ENCODE measurements around the gene DDX51. TPM values are rescaled to one million over a fixed set of nuclear protein-coding genes. Genes with fewer than 3 reads are reported as not detected.

The DDX51 gene
- total and polyA plus RNA-seq, 2 of the 13 experiments (the other 11 are each of a cell fraction or from before 2014, with no cell fraction given), result 10.1 TPM

GRCh38 chr12:132154941-132155770 lies 11.0 kb upstream of the DDX51 start:
- Histone ChIP-seq H3K79me2 (ENCODE audit: insufficient read depth, low read length) (no peaks in the 10 kb centered on the region), H3K36me3 (replicated peaks in 1 of 2; ENCODE audit: control insufficient read depth in 1 of 2, insufficient read depth in 2 of 2, low read length in 2 of 2) (peaks cover 0 to 2% of the 10 kb centered on the region in 2 experiments; a peak in 2 of 5 replicates), H2AFZ (ENCODE audit: low read length) (no peak overlapping the region), H3K4me2 (ENCODE audit: low read depth, low read length) (no peak overlapping the region), H3K4me3 (replicated peaks in 1 of 3; ENCODE audit: insufficient read depth in 1 of 3, low read depth in 2 of 3, low read length in 3 of 3) (no peak overlapping the region), H3K4me1 (ENCODE audit: insufficient read depth, low read length) (peaks cover 14% of the 10 kb centered on the region), H4K20me1 (ENCODE audit: insufficient read depth, low read length) (peaks cover 3% of the 10 kb centered on the region; the same call in 1 of the 2 replicates), H3K27ac (ENCODE audit: extremely low read length, insufficient read depth, low read length) (no peak overlapping the region), H3K9ac (ENCODE audit: insufficient read depth, low read depth, low read length) (no peak overlapping the region), H3K27me3 (ENCODE audit: control insufficient read depth in 1 of 2, insufficient read depth in 2 of 2, low read length in 2 of 2) (no peaks in the 10 kb centered on the region), H3K9me3 (ENCODE audit: low read length) (no peaks in the 10 kb centered on the region)
- DNase-seq (ENCODE audit: low spot score) (no peak), ATAC-seq (peak; percentile 6; the same call in 2 of the 3 replicates), FAIRE-seq (peak; percentile 72)
- in situ Hi-C loops (cut with HindIII; ENCODE audit: extremely low pct_ligation_motif_present, low pct_unique_long_range_greater_than_20kb) (no loop called here), intact Hi-C loops (cut with micrococcal nuclease; ENCODE audit: unreplicated experiment) (loop anchor here (2.0 kb wide), 2 partner anchors 64 to 260 kb away; no protein-coding TSS in a partner anchor)
- 76% methylated on average over 29 of the region's 51 CpGs for WGBS (ENCODE audit: low lambda C conversion rate)
- ChIA-PET CTCF (ENCODE audit: low intra/inter-chr PET ratio, low total read pairs) (interaction anchor here (0.9 to 3.3 kb wide), 2 partner anchors 11 to 64 kb away, joined by 3 to 31 read pairs; partner anchors contain the start of genes DDX51 and NOC4L), POLR2A (no interaction called here)
- no TSS peak for BruUV-seq (replicated peaks)
- TF ChIP-seq NPAS2 (CRISPR knock-in tag; IDR thresholded peaks at IDR 0.05; ENCODE audit: borderline replicate concordance) (no peak), REXO4 (CRISPR knock-in tag; IDR thresholded peaks at IDR 0.05; ENCODE audit: borderline replicate concordance) (no peak), ONECUT2 (CRISPR knock-in tag; IDR thresholded peaks at IDR 0.05) (no peak), ATF3 (CRISPR knock-in tag; IDR thresholded peaks at IDR 0.05) (no peak), RXRA (CRISPR knock-in tag; IDR thresholded peaks at IDR 0.05) (0 out of 2 replicates have a peak, but pooled peaks have one; percentile 26), ZNF253 (CRISPR knock-in tag; IDR thresholded peaks at IDR 0.05; ENCODE audit: borderline replicate concordance) (no peak), ZBTB14 (CRISPR knock-in tag; IDR thresholded peaks at IDR 0.05) (no peak), ZNF549 (CRISPR knock-in tag; IDR thresholded peaks at IDR 0.05) (no peak), ZNF629 (CRISPR knock-in tag; conservative IDR thresholded peaks at IDR 0.05) (0 out of 2 replicates have a peak, but pooled peaks have one; percentile 32), STAG1 (CRISPR knock-in tag; IDR thresholded peaks at IDR 0.05) (no peak), SAP130 (CRISPR knock-in tag; IDR thresholded peaks at IDR 0.05; ENCODE audit: low read depth) (no peak), ZNF263 (CRISPR knock-in tag; IDR thresholded peaks at IDR 0.05) (no peak)
- TF ChIP-seq, protein P1, sequence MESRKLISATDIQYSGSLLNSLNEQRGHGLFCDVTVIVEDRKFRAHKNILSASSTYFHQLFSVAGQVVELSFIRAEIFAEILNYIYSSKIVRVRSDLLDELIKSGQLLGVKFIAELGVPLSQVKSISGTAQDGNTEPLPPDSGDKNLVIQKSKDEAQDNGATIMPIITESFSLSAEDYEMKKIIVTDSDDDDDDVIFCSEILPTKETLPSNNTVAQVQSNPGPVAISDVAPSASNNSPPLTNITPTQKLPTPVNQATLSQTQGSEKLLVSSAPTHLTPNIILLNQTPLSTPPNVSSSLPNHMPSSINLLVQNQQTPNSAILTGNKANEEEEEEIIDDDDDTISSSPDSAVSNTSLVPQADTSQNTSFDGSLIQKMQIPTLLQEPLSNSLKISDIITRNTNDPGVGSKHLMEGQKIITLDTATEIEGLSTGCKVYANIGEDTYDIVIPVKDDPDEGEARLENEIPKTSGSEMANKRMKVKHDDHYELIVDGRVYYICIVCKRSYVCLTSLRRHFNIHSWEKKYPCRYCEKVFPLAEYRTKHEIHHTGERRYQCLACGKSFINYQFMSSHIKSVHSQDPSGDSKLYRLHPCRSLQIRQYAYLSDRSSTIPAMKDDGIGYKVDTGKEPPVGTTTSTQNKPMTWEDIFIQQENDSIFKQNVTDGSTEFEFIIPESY (CRISPR knock-in tag; IDR thresholded peaks at IDR 0.05), result 0 out of 2 replicates have a peak, but pooled peaks have one; percentile 22
- TF ChIP-seq, protein P2, sequence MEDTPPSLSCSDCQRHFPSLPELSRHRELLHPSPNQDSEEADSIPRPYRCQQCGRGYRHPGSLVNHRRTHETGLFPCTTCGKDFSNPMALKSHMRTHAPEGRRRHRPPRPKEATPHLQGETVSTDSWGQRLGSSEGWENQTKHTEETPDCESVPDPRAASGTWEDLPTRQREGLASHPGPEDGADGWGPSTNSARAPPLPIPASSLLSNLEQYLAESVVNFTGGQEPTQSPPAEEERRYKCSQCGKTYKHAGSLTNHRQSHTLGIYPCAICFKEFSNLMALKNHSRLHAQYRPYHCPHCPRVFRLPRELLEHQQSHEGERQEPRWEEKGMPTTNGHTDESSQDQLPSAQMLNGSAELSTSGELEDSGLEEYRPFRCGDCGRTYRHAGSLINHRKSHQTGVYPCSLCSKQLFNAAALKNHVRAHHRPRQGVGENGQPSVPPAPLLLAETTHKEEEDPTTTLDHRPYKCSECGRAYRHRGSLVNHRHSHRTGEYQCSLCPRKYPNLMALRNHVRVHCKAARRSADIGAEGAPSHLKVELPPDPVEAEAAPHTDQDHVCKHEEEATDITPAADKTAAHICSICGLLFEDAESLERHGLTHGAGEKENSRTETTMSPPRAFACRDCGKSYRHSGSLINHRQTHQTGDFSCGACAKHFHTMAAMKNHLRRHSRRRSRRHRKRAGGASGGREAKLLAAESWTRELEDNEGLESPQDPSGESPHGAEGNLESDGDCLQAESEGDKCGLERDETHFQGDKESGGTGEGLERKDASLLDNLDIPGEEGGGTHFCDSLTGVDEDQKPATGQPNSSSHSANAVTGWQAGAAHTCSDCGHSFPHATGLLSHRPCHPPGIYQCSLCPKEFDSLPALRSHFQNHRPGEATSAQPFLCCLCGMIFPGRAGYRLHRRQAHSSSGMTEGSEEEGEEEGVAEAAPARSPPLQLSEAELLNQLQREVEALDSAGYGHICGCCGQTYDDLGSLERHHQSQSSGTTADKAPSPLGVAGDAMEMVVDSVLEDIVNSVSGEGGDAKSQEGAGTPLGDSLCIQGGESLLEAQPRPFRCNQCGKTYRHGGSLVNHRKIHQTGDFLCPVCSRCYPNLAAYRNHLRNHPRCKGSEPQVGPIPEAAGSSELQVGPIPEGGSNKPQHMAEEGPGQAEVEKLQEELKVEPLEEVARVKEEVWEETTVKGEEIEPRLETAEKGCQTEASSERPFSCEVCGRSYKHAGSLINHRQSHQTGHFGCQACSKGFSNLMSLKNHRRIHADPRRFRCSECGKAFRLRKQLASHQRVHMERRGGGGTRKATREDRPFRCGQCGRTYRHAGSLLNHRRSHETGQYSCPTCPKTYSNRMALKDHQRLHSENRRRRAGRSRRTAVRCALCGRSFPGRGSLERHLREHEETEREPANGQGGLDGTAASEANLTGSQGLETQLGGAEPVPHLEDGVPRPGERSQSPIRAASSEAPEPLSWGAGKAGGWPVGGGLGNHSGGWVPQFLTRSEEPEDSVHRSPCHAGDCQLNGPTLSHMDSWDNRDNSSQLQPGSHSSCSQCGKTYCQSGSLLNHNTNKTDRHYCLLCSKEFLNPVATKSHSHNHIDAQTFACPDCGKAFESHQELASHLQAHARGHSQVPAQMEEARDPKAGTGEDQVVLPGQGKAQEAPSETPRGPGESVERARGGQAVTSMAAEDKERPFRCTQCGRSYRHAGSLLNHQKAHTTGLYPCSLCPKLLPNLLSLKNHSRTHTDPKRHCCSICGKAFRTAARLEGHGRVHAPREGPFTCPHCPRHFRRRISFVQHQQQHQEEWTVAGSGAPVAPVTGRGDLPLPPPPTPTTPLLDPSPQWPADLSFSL (CRISPR knock-in tag; IDR thresholded peaks at IDR 0.05), result peak; percentile 95; the same call in 1 of the 2 replicates
